Lower lobe of right lung (tissue), 2 donors: Measurements from ENCODE around the gene THEMIS. TPM values are rescaled to one million over a fixed set of nuclear protein-coding genes. Genes with fewer than 3 reads are reported as not detected.
"Not testable (repeated sequence)": the region's sequence is repeated elsewhere in the genome, so short reads cannot be mapped to it uniquely, and the experiment has no call there.

Source experiments
- ATAC-seq, 2 donors: fragments of 200-7000 bp; cut with Tn5 transposase; one replicate each; pipeline ENCODE4 v1.9.1; 2020 to 2022; ENCODE audit warnings: mild to moderate bottlenecking in 2 of 2, moderate library complexity in 2 of 2
- DNase-seq: peaks from one replicate; pipeline ENCODE4 v3.0.0-alpha.2; 2020
- H3K27ac ChIP-seq: fragments of 200-600 bp; one replicate; pipeline ENCODE4 v1.8.0; 2022
- H3K27me3 ChIP-seq: fragments of 200-600 bp; one replicate; pipeline ENCODE4 v1.8.0; 2022; ENCODE audit warnings: low read depth
- H3K36me3 ChIP-seq: fragments of 200-600 bp; one replicate; pipeline ENCODE4 v1.8.0; 2022; ENCODE audit warnings: mild to moderate bottlenecking
- H3K4me1 ChIP-seq: fragments of 200-600 bp; one replicate; pipeline ENCODE4 v1.8.0; 2022
- H3K4me3 ChIP-seq: fragments of 200-600 bp; one replicate; pipeline ENCODE4 v1.8.0; 2022; ENCODE audit warnings: mild to moderate bottlenecking
- H3K9me3 ChIP-seq: fragments of 200-600 bp; one replicate; pipeline ENCODE4 v1.8.0; 2022
- CTCF ChIP-seq: fragments of 200-600 bp; IDR thresholded peaks from one replicate; pipeline ENCODE4 v1.8.0; 2022; ENCODE audit warnings: antibody characterized with exemption, mild to moderate bottlenecking
- intact Hi-C: fragments of 100-400 bp; cut with DNase I; formaldehyde crosslinking; loops from one replicate; pipeline ENCODE4 v1.11.0; 2022
- total RNA-seq: library from RNA; stranded (reverse); fragmentation: NEBNext Ultra II Directional; extraction: Animal tissue kit (Norgen Biotek cat#: 25700); gene quantifications from one replicate; pipeline ENCODE4 v1.2.1, GENCODE V29; 2021
- donor health status: DM: no; HTN: yes; CAD: no; lungs with severe emphysema.

The THEMIS gene
- total RNA-seq, 1 donor from 2014 or later, result 1.8 TPM

- TF ChIP-seq CTCF, result no peak
- H3K27ac ChIP-seq, result no peak overlapping the region
- H3K4me3 ChIP-seq, result no peak overlapping the region
- no peaks in the 10 kb centered on the region for H3K4me1 ChIP-seq
- DNase-seq (no peak), ATAC-seq (no peak)
- intact Hi-C loops, result no loop called here
- H3K9me3 ChIP-seq, result no peaks in the 10 kb centered on the region
- no peaks in the 10 kb centered on the region for H3K27me3 ChIP-seq
- H3K36me3 ChIP-seq, result no peaks in the 10 kb centered on the region
These were observed 16.7 kb downstream of the THEMIS start for GRCh38 chr6:127884134-127884533.

GRCh38 chr6:127881949-127882348 lies 18.9 kb downstream of the THEMIS start:
- H3K27ac ChIP-seq, intact Hi-C loops: not testable (repeated sequence)

GRCh38 chr6:127880429-127880828 lies 20.4 kb downstream of the THEMIS start:
- Histone ChIP-seq H3K27ac (no peak overlapping the region), H3K27me3 (no peaks in the 10 kb centered on the region), H3K4me1 (no peaks in the 10 kb centered on the region), H3K9me3 (no peaks in the 10 kb centered on the region), H3K36me3 (no peaks in the 10 kb centered on the region), H3K4me3 (no peak overlapping the region)
- DNase-seq (no peak), ATAC-seq (no peak)
- TF ChIP-seq CTCF, result no peak
- intact Hi-C loops, result no loop called here

More at GRCh38 chr6:127881949-127882348, 18.9 kb downstream of the THEMIS start:
- H3K4me3 ChIP-seq, DNase-seq, ATAC-seq, H3K27me3 ChIP-seq, H3K9me3 ChIP-seq, H3K36me3 ChIP-seq, H3K4me1 ChIP-seq: not testable (repeated sequence)

GRCh38 chr6:127879685-127880084 lies 21.2 kb downstream of the THEMIS start:
- ATAC-seq (no peak), DNase-seq (no peak)
- H3K36me3 ChIP-seq, result no peaks in the 10 kb centered on the region
- H3K27ac ChIP-seq, result no peak overlapping the region
- no peaks in the 10 kb centered on the region for H3K9me3 ChIP-seq
- H3K4me3 ChIP-seq, result no peak overlapping the region
- no peaks in the 10 kb centered on the region for H3K4me1 ChIP-seq
- no peak for TF ChIP-seq CTCF
- intact Hi-C loops, result no loop called here
- no peaks in the 10 kb centered on the region for H3K27me3 ChIP-seq

- H3K27ac ChIP-seq, result no peak overlapping the region
- H3K9me3 ChIP-seq, result no peaks in the 10 kb centered on the region
- intact Hi-C loops, result no loop called here
- no peak for ATAC-seq
- TF ChIP-seq CTCF, result no peak
- no peaks in the 10 kb centered on the region for H3K36me3 ChIP-seq
- no peak overlapping the region for H3K4me3 ChIP-seq
- no peaks in the 10 kb centered on the region for H3K4me1 ChIP-seq
- H3K27me3 ChIP-seq, result no peaks in the 10 kb centered on the region
- no peak for DNase-seq
These were observed 22.7 kb downstream of the THEMIS start for GRCh38 chr6:127878115-127878514.

- intact Hi-C loops, result no loop called here
- Histone ChIP-seq H3K27ac (no peak overlapping the region), H3K9me3 (peaks cover 2% of the 10 kb centered on the region), H3K4me3 (no peak overlapping the region), H3K27me3 (no peaks in the 10 kb centered on the region), H3K4me1 (no peaks in the 10 kb centered on the region), H3K36me3 (no peaks in the 10 kb centered on the region)
- no peak for DNase-seq
- no peak for ATAC-seq
- no peak for TF ChIP-seq CTCF
These were observed 23.6 kb downstream of the THEMIS start for GRCh38 chr6:127877231-127877630.
